Fibroblast of skin of right biceps (primary cell): ENCODE results near the gene KPNA6.

Source experiments
- DNase-seq: peaks from one replicate; pipeline ENCODE4 v3.0.0-alpha.2; 2013

KPNA6 gene

GRCh38 chr1:32221581-32221979 lies 113.7 kb downstream of the KPNA6 start:
- DNase-seq: no peak

- peak; percentile 91 for DNase-seq
These were observed 114.3 kb downstream of the KPNA6 start, which contains the start of the genes EIF3I and TMEM234 for GRCh38 chr1:32221980-32222755. Gene EIF3I (plus strand): TSS chr1:32222407. CDS start chr1:32222442, 35 bp downstream. Gene TMEM234 (minus strand): TSS chr1:32222353. CDS start chr1:32222322, 31 bp downstream.

- no peak for DNase-seq
These were observed 115.8 kb downstream of the KPNA6 start for GRCh38 chr1:32223683-32224082.

GRCh38 chr1:32224285-32224684 lies 116.4 kb downstream of the KPNA6 start:
- no peak for DNase-seq
